ENCODE measurements around the gene RFK.
"Not testable (repeated sequence)": the region's sequence is repeated elsewhere in the genome, so short reads cannot be mapped to it uniquely, and the experiment has no call there.

Gene RFK

GRCh38 chr9:76394195-76394959 is at the start of gene RFK:
TSS of gene RFK (minus strand) at chr9:76394426. CDS start at chr9:76394171, 255 bp downstream.
- DNase-seq, result peak; percentile 98

- no peak for DNase-seq
Observed at GRCh38 chr9:76443887-76444286, 49.7 kb upstream of the RFK start.

GRCh38 chr9:76441551-76442322 is 47.5 kb upstream of the RFK start:
- DNase-seq, result peak; percentile 77

- DNase-seq, result no peak
Observed at GRCh38 chr9:76438841-76439588, 44.8 kb upstream of the RFK start.

- not testable (repeated sequence) for DNase-seq
Observed at GRCh38 chr9:76437017-76437699, 42.9 kb upstream of the RFK start.

GRCh38 chr9:76434897-76435296 is 40.7 kb upstream of the RFK start:
- DNase-seq, result not testable (repeated sequence)

- no peak for DNase-seq
Observed at GRCh38 chr9:76433836-76434235, 39.6 kb upstream of the RFK start.

- no peak for DNase-seq
Observed at GRCh38 chr9:76433406-76433805, 39.2 kb upstream of the RFK start.

- DNase-seq, result no peak
Observed at GRCh38 chr9:76431601-76432000, 37.4 kb upstream of the RFK start.

- no peak for DNase-seq
Observed at GRCh38 chr9:76426807-76427419, 32.7 kb upstream of the RFK start.

- no peak for DNase-seq
Observed at GRCh38 chr9:76425677-76426453, 31.6 kb upstream of the RFK start.

GRCh38 chr9:76424491-76424890 is 30.3 kb upstream of the RFK start:
- no peak for DNase-seq

- DNase-seq, result no peak
Observed at GRCh38 chr9:76423216-76424177, 29.3 kb upstream of the RFK start.

GRCh38 chr9:76419782-76420380 is 25.7 kb upstream of the RFK start:
- DNase-seq, result no peak

GRCh38 chr9:76417394-76417793 is 23.2 kb upstream of the RFK start:
- DNase-seq, result no peak

- DNase-seq, result no peak
Observed at GRCh38 chr9:76415731-76416130, 21.5 kb upstream of the RFK start.

GRCh38 chr9:76415154-76415553 is 20.9 kb upstream of the RFK start:
- no peak for DNase-seq

- DNase-seq, result no peak
Observed at GRCh38 chr9:76414661-76415060, 20.4 kb upstream of the RFK start.

GRCh38 chr9:76413658-76414057 is 19.4 kb upstream of the RFK start:
- DNase-seq, result no peak

- no peak for DNase-seq
Observed at GRCh38 chr9:76412638-76413037, 18.4 kb upstream of the RFK start.
